HG02973 (cell line): ENCODE data around the gene ADGRG2.
"Not testable (repeated sequence)": the region's sequence is repeated elsewhere in the genome, so short reads cannot be mapped to it uniquely, and the experiment has no call there.

Experiments
- ATAC-seq: cut with Tn5 transposase; IDR thresholded peaks from one replicate; pipeline ENCODE4 v1.9.1; 2021; ENCODE audit warnings: moderate library complexity; ENCODE audit not compliant: unreplicated experiment

Gene ADGRG2

GRCh38 chrX:19007868-19008267, 114.4 kb downstream of the ADGRG2 start:
- ATAC-seq = no peak

GRCh38 chrX:19007011-19007410, 115.3 kb downstream of the ADGRG2 start:
- no peak for ATAC-seq

DNA sequence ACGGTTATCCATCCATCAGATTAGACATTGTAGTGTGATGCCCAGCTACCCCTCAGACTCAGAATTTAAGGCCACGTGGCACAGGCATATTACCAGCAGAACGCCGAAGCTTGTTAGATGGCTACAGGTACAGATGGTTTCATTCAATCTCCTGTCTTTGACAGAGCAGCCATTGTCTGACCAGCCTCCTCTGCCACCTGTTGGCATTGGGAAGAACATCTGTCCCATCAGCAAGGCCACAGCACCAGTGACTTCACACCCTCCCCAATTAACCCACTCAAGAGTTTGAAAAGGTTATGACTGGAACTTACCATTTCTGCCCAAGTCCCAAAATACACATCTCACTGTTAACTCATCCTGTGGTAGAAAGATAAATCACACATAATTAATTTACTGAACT, 116.4 kb downstream of the ADGRG2 start:
- ATAC-seq = no peak

GRCh38 chrX:19003756-19004155, 118.5 kb downstream of the ADGRG2 start:
- ATAC-seq = no peak

- no peak for ATAC-seq
These were observed 123.6 kb downstream of the ADGRG2 start for GRCh38 chrX:18998653-18999052.

DNA sequence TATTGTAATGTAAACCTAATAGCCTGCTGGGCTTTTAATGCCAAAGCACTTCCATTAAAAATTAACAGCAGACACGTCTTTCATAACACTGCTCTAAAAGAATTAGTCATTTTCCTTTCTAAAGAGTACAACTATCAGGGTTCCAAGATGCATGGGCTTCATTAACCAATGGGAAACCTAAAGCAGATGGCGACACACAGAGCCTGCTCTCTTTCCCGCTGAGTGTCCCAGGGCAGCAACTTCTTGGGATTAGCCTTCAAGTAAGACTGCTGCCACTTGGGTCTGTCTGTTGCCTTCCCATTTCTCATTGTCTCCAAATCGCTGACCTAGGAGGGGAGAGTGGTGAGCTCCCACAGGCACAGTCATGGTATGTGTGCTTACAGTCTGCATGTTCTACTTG, 124.4 kb downstream of the ADGRG2 start:
- ATAC-seq = no peak

GRCh38 chrX:18996536-18996935, 125.7 kb downstream of the ADGRG2 start:
- no peak for ATAC-seq

- ATAC-seq = no peak
These were observed 127.0 kb downstream of the ADGRG2 start for GRCh38 chrX:18995221-18995620.

- no peak for ATAC-seq
These were observed 127.6 kb downstream of the ADGRG2 start for GRCh38 chrX:18994713-18995112.

- ATAC-seq = no peak
These were observed 129.4 kb downstream of the ADGRG2 start for GRCh38 chrX:18992829-18993228.

- ATAC-seq = no peak
These were observed 137.2 kb downstream of the ADGRG2 start for GRCh38 chrX:18985186-18985435.

DNA sequence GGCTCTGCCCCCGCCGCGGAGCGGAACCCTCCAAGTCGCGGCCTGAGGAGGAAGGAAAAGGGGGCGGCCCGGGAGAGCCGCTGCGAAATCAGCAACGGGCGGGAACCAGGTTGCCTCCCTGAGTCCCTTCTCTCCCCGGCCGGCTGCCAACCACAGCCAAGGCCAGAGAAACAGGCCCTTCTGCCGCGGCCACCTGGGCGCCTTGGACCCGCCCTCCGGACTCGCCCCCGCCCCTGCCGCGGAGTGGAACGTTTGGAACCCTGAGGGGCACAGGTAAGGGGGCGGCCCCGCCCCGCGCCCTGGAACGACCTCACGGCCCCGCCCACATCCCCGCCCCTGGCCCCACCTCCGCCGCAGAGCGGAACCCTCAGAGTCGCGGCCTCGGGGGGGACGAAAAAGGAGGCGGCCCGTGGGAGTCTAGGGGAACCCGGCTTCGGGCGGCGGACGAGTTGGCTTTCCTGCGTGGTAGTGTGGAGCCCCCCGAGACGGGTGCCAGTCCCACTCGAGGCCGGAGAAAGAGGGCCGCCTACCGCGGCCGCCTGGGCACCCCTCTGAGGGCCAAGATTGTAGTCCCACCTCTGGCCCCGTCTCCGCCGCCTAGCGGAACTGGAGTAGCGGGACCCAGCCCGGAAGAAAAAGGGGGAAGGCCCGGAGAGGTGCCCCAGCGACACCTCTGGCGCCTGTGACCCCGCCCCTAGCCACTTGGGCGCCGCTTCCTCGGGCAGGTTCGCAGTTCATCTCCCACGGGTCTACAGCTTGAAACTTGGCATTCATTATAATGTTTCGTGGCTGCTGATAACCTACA, 137.7 kb downstream of the ADGRG2 start:
- ATAC-seq = peak; percentile 87

- peak; percentile 35 for ATAC-seq
These were observed 138.4 kb downstream of the ADGRG2 start, which contains the start of gene PHKA2 for GRCh38 chrX:18983666-18984380. Gene PHKA2, minus strand, starts transcription at chrX:18984114. Its CDS starts 182 bp downstream, at chrX:18983932.

DNA sequence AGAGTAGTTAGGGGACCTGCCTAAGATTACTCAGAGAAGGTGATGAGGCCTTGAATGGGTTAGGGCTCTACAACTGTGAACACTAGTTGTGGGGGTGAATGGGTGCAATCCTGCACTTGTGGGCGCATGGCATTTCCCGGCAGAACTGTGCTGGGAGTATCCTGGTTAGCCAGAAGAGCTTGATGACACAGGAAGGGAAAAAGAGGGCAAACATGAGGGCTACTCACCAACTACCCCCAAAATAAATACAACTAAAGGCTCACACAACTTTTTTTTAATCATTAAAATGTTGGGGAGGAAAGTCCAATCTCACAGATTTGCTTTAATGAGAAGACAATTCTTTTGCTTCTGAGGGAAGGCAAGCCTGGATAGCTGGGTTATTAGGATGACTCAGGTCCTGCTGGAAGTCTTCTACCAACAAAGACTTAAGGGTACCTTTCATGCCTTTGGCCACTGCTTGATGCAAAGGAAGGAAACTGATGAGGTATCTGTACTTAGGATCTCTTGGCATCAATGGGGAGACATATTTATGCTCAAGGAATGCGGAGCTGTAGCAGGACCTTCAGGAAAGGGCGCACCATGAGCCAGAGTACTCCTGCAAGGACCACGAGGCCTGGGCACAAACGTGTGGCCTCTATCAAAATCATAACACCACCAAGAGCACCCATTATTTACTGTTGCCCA, 141.0 kb downstream of the ADGRG2 start:
- no peak for ATAC-seq

DNA sequence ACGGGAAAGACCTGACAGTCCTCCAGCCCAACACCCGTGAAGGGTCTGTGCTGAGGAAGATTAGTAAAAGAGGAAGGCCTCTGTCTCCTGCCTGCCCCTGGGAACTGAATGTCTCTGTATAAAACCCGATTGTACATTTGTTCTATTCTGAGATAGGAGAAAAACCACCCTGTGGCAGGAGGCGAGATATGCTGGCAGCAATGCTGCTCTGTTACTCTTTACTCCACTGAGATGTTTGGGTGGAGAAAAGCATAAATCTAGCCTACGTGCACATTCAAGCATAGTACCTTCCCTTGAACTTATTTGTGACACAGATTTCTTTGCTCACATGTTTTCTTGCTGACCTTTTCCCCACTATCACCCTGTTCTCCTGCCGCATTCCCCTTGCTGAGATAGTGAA, 142.0 kb downstream of the ADGRG2 start:
- not testable (repeated sequence) for ATAC-seq

GRCh38 chrX:18974993-18975392, 147.3 kb downstream of the ADGRG2 start:
- ATAC-seq = no peak

GRCh38 chrX:18973527-18974192, 148.6 kb downstream of the ADGRG2 start:
- no peak for ATAC-seq

DNA sequence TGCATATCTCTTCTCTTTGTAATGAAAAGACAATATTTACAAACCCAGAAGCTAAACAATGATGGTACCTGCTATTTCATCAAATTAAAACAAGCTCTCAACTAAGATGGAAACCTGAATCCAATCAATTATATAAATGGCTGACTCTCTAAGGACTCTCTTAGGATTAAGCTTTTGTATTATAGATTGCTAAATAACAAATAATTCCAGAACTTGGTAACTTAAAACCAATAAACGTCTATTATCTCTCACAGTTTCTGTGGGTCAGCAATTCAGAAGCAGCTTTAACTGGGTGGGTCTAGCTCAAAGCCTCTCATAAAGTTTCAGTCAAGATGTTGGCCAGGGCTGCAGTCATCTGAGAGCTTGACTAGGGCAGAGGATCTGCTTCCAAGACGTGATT, 150.8 kb downstream of the ADGRG2 start:
- no peak for ATAC-seq

DNA sequence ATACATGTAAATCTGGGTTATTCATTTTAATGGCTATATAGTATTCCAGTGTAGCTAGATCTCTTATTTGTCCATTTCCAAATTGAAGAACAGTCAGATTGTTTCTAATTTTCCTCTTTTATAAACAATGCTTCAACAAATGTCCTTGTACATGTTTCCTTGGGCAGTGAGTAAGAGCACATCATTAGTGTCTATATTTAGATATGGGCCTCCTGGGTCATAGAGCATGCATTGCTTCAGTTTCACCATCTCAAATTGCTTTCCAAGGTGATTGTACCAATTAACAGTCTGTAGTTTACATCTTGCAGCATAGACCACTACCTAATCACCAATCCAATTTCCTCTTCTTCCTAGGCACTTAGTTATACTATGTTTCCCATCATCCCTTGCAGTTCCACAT, 151.8 kb downstream of the ADGRG2 start:
- ATAC-seq = no peak

DNA sequence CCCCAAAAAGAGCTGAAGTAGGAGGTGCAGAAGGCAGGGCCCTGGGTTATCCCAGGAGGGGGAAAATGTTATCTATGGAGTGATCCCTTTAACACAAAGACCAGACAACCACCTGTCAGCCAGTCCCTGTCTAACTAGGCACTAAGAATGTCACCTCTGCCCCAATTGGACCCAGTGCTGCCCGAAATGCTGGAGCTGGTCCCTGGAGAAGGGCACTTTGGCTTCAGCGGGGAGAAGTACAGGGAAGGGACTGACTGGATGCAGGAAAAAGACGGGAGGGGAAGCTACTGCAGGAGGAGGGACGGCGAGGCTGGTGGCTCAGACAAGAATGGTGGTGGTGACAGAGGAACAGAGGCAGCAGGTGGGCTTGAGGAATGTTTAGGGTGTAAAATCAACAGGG, 155.6 kb downstream of the ADGRG2 start:
- no peak for ATAC-seq

DNA sequence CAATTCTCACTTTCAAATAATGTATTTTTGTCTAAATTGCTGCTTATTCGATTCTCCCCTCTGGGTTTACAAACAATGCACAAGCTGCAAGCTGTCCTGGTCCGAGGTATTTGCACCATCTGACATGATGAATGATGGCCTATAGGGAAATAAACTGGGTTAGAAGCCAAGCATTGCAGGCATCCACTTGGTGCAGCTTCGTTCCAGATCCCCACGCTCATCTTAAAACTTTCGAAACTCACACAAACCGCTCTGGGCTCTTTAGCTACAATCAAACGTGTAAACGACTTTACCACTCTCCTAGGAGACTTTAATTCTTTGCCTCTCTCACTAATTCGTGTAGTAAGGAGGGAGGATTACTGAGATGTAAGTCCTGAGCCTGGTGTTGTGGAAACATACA, 157.4 kb downstream of the ADGRG2 start:
- no peak for ATAC-seq
